ENCODE results near the gene ERFL.
"Not testable (repeated sequence)": the region's sequence is repeated elsewhere in the genome, so short reads cannot be mapped to it uniquely, and the experiment has no call there.

ERFL gene

DNA sequence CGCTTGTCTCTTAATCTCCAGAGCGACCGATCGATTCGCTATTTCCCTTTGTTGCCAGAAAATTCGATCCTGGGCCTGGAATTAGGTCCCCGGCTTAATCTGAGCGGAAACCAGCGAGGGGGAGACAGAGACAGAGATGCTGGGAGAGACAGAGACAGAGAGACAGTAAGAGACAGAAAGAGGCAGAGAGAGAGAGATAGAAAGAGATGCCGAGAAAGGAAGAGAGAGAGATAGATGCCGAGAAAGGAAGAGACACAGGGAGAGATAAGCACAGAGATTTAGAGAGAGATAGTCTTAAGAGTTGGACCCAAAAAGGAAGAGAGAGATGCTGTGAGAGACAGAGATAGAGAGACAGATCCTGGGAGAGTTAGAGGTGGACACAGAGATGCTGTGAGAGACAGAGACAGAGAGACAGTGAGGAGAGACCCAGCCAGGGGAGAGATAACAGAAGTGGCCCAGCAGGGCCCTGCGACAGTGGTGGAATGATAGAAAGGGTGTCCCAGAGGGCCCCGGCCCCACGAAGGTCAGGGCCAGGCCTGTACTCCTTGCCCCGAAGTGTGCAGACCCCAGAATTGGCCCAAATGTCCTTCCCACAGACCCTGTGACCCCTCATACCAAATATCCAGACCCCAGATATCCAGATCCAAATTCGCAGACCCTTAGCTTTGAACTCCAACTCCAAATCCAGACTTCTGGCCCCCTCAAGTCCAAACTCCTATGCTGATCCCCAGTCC, 1.3 kb downstream of the ERFL start:
- no peak for DNase-seq (ENCODE audit: low spot score)

DNA sequence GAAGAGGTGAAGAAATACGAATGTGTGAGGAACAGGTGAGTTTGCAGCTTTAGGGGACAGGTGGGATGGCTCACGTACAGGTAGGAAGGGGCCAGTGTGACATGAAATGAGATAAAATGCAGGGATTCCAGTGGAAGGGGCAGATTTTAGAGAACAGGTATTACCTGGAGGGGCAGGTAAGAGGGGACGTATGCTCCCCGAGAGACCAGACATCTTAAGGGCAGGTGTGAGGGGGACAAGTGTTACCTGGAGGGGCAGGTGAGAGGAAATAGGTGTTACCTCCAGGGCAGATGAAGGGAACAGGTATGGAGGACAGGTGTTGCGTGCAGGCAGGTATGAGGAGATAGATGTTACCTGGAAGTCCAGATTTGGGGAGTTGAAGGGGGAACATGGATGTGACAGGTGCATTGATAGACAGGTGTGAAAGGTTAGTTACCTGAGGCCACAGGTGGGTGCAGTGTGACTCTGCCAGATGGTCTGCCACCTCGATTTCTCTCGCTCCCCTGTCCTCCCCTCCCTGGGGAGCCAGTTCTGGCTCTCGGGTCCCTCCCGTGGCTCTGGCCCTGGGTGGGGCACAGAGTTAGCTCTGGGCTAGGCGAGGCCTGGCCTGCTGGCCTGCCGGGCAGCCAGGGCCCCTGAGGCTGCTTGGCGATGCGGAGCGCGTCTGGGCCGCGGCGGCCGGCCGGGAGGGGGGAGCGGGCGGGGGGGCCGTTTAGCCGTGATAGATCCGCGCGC, 2.1 kb downstream of the ERFL start:
- no peak for DNase-seq (ENCODE audit: low spot score)

DNA sequence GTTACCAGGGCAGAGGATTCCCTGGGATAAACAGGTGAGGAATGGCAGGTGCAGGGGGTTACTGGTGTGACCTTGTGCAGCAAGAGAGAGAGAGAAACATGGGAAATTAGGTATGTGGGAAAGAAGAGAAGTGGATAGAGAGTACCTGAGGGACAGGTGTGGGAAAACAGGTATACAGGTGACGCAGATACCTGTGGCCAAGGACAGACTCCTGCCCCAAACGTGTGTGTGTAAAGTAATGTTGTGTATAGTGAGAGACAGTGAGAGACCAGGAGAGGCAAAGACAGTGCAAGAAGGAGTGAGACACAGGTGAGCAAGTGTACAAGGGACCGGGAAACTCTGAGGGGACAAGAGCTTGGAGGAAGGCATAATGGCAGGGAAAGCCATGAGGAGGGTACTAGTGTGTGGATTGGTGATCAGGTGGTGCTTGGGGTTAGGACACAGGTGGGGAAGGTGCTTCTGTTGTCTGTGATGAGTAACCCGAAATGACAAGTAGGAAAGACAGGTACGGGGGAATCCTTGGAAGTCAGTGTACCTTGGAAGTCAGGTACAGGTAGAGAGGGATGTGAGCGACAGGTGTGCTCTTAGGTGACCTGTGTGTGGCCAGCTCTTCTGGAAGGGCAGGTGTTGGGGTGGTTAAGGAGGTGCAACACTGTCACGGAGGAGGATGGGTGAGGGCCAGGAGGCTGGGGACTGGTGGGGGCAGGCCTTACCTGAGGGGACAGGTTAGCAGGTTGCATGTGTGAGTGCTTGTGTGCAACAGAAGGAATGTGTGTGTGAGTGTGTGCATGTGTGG, 2.8 kb downstream of the ERFL start:
- no peak for DNase-seq (ENCODE audit: low spot score)

DNA sequence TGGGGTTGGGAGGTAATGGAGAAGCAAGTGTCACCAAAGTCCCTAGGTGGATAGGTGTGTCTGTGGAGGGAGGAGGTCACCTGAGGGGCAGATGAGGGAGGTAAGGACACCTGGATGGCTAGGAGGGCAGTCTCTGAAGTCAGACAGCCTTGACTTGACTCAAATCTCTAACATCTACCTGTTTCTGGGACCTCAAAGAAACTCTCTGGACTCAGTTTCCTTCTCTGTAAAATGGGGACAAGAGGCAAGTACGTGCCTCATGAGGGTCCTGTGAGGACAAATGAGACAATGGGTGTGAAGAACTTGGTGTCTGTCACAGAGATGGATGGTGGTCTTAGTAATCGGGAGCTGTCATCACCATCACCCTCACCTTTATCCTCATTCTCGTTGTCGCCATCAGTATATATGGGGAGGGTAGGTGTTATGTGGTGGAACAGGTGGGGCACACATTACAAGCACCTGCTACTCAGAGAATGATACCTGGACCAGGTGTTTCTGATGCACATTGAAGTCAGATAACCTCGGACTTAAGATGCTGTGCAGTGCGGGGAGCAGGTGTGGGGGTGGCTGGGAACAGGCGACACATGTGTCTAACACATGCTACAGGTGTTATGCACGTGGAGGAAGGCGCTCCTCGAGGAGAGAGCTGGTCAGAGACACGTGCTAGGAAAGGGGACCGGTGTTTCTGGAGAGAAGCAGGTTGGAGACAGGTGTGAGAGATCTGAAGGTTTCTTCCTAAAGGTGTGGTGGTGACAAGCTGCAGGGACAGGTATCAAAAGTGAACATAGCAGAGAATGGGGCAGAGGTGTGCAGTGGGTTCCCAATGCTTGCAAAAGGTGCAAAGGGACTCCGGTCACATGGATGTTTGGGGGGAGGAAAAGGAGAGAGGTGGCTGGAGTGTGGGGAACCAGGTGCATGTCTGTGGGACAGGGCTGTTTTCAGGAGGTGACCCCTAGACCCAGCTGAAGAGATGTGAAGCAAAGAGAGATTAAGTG, 3.8 kb downstream of the ERFL start:
- DNase-seq (ENCODE audit: low spot score), result no peak

DNA sequence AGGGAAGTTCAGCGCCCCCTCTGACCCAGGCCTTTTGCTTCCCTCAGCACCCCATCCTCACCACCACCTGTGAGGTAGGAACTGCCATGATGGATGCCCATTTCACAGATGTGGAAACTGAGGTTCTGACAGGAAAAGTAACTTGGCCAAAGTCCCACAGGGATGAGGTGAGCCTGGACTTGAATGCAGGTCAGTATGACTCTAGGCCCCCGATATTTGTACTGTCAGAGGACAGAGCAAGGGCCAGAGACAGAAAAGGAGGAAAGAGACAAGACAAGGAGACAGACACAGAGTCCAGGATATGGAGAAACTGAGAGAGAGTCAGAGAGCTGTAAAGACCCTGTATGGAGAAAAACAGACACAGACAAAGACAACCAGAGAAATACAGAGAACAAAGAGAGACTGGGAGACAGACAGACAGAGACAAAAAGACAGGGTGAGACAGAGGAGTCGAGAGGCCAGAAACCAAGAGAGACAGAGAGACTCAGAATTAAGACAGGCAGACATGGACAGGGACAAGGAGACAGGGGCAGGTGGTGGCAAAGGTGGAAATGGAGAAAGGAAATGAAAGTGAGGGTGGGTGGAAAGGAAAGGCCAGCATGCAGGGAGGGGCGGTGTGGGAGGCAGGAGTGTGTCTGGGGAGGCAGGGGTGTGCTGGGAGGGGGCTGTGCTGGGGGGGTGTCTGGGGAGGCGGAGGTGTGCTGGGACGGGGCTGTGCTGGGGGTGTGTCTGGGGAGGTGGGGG, 5.0 kb downstream of the ERFL start:
- no peak for DNase-seq (ENCODE audit: low spot score)

DNA sequence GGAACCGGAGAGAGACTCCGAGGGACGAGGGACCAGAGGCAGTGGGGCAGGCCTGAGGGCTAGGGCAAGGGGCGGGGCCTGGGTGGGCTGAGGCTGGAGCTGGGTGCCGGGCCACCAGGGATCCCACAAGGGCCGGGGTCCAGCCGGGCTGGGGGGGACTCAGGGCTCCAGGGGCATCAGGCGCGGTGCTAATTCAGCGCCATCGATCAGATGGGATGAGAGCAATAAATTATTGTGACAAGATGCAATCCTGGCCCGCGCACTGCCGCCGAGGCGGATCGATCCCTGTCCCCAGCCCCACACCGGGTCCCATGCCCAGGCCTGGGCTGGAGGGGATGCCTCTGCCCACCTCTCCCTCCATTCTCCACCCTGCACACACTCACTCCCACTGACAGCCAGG, 5.7 kb downstream of the ERFL start:
- DNase-seq (ENCODE audit: low spot score), result no peak

DNA sequence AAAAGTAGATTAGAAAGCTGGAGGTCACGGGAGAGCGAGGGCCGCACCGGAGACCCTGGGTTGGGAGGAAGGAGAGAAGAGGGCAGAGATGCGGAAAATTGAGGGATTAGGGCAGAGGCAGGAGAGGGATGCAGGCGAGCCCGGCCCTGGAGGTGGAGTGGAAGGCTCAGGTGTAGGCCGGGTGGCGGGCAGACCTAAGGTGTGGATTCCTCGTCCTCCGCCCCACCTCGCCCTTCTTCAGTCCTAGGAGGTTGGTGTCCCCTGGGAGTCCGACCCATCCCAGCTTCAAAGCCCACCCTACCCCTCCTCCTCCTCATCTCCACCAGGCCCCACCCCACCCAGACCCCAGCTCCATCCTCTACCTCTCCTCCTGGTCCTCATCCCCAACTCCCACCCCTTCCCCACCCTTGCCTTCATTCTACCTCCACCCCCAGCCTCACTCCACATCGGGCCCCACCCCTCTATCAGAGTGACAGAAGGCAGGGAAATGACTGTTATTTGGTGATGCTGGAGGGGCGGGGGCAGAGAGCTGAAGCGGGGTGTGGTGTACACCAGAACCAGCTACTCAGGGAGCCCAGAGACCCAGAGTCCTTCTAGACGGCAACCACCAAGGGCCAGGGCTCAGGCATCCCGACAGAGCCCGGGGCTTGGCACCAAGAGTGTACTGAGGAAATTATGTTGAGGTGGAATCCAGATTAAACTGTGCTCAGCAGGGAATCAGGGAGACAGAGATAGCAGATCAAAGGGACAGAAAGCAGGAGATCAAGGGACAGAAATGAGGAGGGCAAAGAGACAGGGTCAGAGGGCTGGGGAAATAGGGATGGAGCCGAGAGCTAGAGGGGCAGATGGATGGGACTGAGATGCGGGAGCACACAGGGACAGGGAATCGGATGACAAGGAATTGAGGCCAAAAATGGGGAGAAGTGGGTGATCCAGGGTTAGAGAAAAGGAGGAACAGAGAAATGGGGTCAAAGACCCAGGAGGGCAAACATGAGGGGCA, 6.4 kb downstream of the ERFL start:
- DNase-seq (ENCODE audit: low spot score), result no peak

DNA sequence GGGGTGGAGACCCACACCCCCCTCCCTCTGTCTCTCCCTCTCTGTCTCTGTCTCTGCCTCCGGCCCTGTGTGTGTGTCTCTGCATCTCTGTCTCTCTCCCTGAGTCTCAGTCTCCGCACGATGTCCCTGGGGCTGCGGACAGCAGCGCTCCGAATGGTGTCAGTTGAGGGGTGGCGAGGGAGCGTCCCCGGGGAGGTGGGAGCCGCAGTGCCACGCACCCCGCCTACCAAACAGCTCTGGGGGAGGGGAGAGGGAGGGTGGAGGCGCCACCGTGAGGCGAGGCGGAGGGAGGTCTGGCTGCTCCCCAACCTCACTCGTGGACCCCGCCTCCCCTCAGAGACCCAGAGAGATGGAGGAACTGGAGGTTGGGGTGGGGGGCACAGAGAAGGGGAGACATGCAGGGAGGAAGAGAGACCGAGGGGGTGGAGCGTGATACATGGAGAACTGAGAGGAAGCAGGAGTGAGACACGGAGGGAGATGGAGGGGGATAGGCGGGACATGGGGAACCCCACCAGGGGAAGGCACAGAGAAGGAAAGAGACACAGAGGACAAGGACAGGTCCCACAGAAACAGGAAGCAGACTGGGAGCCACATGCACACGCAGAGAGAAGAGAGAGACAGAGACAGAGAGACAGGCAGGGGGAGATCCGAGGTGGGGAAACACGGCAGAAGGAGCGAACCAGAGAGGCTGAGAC, 7.2 kb downstream of the ERFL start:
- no peak for DNase-seq (ENCODE audit: low spot score)

DNA sequence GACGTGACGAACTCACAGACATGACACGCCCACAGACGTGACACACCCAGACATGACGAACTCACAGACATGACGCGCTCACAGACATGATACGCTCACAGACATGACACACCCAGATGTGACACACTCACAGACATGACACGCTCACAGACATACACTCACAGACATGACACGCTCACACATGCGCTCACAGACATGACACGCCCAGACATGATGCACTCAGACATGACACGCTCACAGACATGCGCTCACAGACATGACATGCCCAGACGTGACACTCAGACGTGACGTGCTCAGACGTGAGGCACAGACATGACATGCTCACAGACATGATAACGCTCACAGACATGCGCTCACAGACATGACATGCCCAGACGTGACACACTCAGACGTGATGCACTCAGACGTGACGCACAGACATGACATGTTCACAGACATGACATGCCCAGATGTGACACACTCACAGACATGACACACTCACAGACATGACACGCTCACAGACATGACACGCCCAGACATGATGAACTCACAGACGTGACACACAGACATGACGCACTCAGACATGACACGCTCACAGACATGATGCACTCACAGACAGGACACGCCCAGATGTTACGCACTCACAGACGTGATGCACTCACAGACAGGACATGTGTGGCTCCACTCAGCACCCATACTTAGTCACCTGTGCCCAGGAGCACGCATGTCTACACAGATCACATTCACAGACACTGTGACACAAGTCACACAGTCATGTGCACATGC, 8.1 kb downstream of the ERFL start:
- DNase-seq (ENCODE audit: low spot score), result no peak

DNA sequence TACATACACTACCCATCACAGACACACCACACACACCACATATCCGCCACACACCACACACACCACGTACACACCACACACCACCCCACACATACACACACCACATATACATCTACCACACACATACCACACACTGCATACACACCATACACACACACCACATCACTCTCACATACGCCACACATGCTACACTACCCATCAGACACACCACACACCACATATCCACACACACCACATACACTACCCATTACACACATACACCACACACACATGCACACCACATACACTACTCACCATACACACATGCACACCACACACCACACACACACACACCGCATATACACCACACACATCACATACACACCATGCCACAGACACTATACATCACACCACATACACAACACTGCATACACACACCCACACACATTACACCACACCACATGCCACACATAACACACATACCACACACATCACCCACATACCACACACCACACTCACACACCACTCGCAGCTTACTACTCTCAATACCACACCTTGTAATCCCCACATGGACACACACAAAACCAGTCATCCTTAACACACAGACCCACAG, 9.5 kb downstream of the ERFL start:
- no peak for DNase-seq (ENCODE audit: low spot score)

DNA sequence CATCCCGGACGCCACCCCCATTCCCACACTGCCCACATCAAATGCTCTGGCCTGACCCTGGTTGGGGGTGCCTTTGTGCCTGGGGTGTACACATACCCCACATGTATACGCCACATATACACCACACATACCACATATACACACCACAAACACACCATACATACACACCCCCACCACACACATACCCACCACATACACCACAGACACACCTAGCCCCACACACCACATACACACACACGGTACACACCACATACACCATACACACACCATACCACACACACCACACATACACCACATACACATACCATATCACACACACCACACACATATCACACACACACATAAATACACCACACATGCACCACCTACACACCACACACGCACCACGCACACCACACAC, 10.2 kb downstream of the ERFL start:
- no peak for DNase-seq (ENCODE audit: low spot score)

DNA sequence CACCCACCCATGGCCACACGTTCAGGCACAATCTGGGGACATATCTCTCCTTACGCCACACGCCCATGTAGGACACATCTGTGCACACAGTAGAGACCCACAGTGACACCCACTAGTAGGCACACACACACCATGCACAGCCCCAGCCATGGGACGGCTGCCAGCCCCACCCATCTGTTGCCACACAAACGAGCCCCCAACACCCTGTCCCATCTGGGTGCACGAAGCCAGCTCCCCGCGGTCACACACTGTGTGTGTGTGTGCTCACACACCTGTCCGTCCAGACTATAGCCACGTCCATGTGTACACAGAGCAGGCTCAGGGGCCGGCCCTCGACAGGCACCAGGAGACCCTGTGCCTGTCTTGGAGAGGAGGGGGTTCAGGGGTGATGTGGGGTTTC, 10.6 kb downstream of the ERFL start:
- no peak for DNase-seq (ENCODE audit: low spot score)

DNA sequence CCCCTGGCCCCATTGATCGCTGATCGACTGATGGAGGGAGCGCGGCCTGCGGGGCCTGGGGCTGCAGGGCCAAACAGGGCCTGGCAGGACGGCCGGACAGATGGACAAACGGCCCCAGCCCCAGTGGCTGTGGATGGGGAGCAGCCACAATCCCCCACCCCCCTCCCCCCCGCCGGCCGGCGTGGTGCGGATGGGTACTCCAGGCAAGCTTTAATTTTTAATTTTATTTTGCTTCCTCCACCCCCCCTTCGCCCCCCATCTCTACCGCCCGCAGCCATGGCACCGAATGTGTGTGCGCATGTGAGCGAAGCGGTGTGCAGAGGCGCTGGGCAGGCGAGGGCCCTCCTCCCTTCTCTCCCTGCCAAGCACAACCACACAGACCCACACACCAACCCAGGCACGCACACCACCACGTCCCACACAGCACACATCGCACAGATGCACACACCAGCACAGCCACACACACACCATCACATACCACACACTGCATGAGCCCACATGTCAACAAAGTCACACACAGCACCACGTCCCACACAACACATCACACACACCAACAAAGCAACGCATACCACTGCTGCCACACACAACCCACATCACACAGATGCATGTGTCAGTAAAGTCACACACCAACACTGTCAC, 12.4 kb downstream of the ERFL start:
- DNase-seq (ENCODE audit: low spot score), result no peak

DNA sequence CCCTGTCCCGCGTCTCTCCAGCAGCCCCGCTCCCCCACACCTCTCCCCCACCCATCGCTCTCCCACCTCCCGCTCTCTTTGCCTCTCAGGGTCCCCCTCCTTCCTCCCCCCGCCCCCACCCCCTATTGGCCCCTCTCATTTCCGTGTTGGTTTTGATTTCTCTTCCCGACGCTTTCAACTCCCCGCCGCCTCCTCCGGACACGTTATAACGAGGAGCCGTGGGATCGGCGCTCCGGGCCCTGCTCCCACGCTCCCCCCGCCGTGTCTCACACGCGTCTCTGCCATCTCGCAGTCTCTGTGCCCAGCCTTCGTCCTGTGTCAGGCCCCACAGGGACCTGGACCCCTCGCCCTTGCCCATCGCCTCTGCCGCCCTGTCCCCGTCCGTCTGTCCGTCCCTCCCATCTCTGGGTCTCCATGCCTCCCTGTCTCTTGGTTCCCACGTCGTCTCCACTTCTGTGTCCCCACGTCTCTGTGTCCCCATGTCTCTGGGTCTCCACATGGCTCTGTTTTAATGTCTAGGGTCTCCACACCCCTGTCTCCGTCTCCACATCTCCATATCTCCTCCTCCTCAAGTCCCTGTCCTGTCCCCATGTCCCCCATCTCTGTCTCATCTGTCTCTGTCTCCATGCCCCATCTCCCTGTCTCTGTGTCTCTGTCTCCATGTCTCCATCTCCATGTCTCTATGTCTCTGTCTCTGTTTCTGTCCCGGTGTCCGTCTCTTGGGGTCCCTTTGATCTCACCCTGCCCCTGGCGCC, 13.1 kb downstream of the ERFL start:
- no peak for DNase-seq (ENCODE audit: low spot score)

DNA sequence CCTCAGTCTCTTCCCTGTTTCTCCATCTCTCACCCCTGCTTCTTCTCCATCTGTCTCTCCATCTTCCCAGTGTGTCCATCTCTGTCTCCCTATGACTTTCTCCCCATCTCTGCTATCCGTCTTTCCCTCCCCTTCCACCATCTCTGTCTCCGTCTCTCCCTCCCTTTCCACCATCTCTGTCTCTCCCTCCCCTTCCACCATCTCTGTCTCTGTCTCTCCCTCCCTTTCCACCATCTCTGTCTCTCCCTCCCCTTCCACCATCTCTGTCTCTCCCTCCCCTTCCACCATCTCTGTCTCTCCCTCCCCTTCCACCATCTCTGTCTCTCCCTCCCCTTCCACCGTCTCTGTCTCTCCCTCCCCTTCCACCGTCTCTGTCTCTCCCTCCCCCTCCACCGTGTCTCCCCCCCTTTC, 13.8 kb downstream of the ERFL start:
- DNase-seq (ENCODE audit: low spot score), result not testable (repeated sequence)

DNA sequence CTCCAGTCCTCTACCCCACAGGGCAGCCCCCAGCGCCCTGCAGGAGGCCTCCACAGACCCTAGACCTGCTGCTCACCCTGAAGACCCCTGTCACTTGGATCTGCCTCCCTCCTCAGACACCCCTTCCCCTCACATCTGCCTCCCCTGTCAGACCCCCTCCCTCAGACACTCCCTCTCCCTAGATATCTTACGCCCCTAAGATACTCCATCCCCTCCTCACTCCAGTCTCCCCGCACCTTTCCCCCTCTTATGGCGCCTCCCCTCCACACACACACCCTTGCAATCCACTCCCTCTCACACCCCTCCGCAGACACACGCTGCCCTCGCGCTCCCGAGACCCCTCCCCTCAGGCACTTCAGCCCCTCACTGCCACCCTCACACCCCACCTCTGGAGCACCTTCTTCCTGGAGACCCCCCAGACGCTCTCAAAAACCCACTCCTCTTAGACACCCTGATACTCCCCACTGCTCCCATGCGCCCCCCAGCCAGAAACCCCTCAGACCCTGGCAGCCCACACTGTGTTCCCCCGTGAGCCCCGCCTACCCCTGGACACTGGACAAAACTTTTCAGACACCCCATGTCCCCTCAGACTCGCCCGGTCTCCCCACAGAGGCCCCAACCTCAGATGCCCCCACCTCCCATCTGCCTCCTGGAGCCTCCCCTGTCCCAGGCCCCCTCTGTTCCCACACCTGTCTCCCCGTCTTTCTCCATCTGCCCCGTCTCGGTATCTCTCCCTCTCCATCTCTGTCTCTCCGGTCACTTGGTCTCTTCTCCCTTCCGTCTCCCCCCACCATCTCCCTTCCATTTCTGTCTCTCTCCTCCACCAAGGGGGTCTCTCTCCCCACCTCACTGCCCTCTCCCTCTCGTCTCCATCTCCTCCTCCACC, 14.5 kb downstream of the ERFL start:
- DNase-seq (ENCODE audit: low spot score), result no peak
